SH-SY5Y (cell line): ENCODE results near the gene ABLIM2.

Source experiments
- GATA2 ChIP-seq: IDR thresholded peaks from 2 replicates; pipeline ENCODE4 v1.6.1; 2011; ENCODE audit warnings: mild to moderate bottlenecking, low read depth, low read length
- GATA3 ChIP-seq: IDR thresholded peaks from 2 replicates; pipeline ENCODE4 v1.6.1; 2011; ENCODE audit warnings: low read depth, mild to moderate bottlenecking, low read length, moderate library complexity

DNA sequence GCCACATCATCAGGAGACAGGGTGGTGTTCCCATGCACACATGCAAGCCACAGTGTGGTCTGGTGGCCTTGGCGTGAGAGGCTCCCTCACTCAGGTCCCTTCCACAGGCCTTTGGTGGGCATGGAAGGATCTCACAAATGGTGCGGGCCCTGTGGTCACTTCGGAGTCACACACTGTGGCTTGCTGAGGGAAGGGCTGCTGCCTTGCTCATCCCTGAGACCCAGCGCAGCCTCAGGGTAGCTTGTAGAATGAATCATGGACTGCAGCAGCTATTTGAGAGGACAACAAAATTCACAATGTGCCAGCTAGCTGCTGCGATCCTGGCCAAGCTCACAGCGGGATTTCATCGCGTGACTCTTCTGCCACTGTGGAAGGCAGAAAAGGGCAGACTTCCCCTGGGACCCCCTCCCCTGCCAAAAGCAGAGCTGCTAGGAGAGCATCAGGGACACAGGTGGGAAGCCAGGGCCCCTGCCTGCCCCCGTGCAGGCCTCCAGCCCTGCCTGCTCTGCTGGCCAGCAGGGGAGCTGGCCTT is 106.4 kb downstream of the ABLIM2 start:
- TF ChIP-seq GATA2: no peak
- TF ChIP-seq GATA3: no peak
